ENCODE results near the gene RNASE8. TPM values are rescaled to one million over a fixed set of nuclear protein-coding genes. Genes with fewer than 3 reads are reported as not detected.

The RNASE8 gene
- total RNA-seq, 1 donor from 2014 or later: not detected

GRCh38 chr14:21093769-21094681 is 36.4 kb downstream of the RNASE8 start:
- no peak for TF ChIP-seq CTCF (IDR thresholded peaks at IDR 0.05)
- no peak overlapping the region for H3K4me3 ChIP-seq
- DNase-seq (no peak), ATAC-seq (no peak)
- H3K27me3 ChIP-seq (ENCODE audit: low read depth): no peaks in the 10 kb centered on the region
- no peaks in the 10 kb centered on the region for H3K9me3 ChIP-seq
- H3K27ac ChIP-seq: no peak overlapping the region
- peaks cover 20% of the 10 kb centered on the region for H3K4me1 ChIP-seq
- intact Hi-C loops (cut with DNase I): no loop called here
- peaks cover 46% of the 10 kb centered on the region for H3K36me3 ChIP-seq

- no peak overlapping the region for H3K4me3 ChIP-seq
- no peak for DNase-seq
- no peaks in the 10 kb centered on the region for H3K9me3 ChIP-seq
- H3K4me1 ChIP-seq: peaks cover 31% of the 10 kb centered on the region
- intact Hi-C loops (cut with DNase I): loop anchor here (5.0 kb wide), 1 partner anchor 73 kb away; no protein-coding TSS in a partner anchor
- peak overlapping the region; percentile 1 for H3K27ac ChIP-seq
- no peaks in the 10 kb centered on the region for H3K27me3 ChIP-seq (ENCODE audit: low read depth)
- no peak for TF ChIP-seq CTCF (IDR thresholded peaks at IDR 0.05)
- no peak for ATAC-seq
- peaks cover 30% of the 10 kb centered on the region for H3K36me3 ChIP-seq
Measured at GRCh38 chr14:21095430-21096205, 38.0 kb downstream of the RNASE8 start.

GRCh38 chr14:21096438-21096837 is 38.8 kb downstream of the RNASE8 start:
- H3K27me3 ChIP-seq (ENCODE audit: low read depth): no peaks in the 10 kb centered on the region
- peaks cover 22% of the 10 kb centered on the region for H3K36me3 ChIP-seq
- no peaks in the 10 kb centered on the region for H3K9me3 ChIP-seq
- DNase-seq: no peak
- peaks cover 31% of the 10 kb centered on the region for H3K4me1 ChIP-seq
- H3K4me3 ChIP-seq: no peak overlapping the region
- no peak for ATAC-seq
- no peak for TF ChIP-seq CTCF (IDR thresholded peaks at IDR 0.05)
- intact Hi-C loops (cut with DNase I): loop anchor here (5.0 kb wide), 1 partner anchor 74 kb away; no protein-coding TSS in a partner anchor
- H3K27ac ChIP-seq: peak overlapping the region; percentile 1

DNA sequence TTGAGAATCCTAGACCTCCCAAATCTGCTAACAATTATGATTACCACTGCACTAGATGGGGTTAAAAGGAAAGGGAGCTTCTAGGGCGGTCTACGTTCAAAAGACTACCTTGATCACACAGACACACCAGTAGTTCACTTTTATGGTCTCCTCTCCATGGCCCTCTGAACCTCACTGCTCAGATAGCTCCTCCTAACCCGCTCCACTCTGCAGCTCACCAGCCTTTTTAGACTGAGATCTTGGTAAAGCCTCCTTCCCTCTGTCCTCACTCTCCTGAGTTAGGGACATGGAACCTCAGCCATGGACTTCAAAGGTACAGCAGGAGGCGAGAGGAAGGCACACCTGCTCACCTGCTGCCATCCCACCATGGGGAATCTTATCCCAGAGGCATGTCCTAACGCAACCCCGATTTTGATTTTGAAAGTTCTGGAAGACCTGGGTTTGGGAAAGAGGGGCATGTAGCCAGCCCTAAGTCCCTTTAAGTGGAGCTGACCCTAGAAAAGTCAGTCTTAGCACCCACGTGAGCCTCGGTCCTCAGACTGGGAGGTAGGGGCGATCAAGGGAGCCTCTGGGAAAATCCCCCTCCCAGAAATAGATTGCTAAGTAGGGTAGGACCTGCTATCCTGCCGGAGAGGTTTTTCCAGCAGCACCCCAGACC is 39.5 kb downstream of the RNASE8 start:
- Histone ChIP-seq H3K36me3 (peaks cover 16% of the 10 kb centered on the region), H3K27ac (peak overlapping the region; percentile 75), H3K4me3 (peak overlapping the region; percentile 50), H3K4me1 (peaks cover 29% of the 10 kb centered on the region), H3K27me3 (ENCODE audit: low read depth) (no peaks in the 10 kb centered on the region), H3K9me3 (no peaks in the 10 kb centered on the region)
- intact Hi-C loops (cut with DNase I): loop anchor here (5.0 kb wide), 1 partner anchor 75 kb away; no protein-coding TSS in a partner anchor
- no peak for ATAC-seq
- no peak for TF ChIP-seq CTCF (IDR thresholded peaks at IDR 0.05)
- DNase-seq: no peak

- H3K4me1 ChIP-seq: peaks cover 26% of the 10 kb centered on the region
- H3K27ac ChIP-seq: peak overlapping the region; percentile 75
- peak overlapping the region; percentile 50 for H3K4me3 ChIP-seq
- ATAC-seq (peak; percentile 6 to 27), DNase-seq (peak; percentile 64)
- no peaks in the 10 kb centered on the region for H3K27me3 ChIP-seq (ENCODE audit: low read depth)
- intact Hi-C loops (cut with DNase I): loop anchor here (5.0 kb wide), 1 partner anchor 75 kb away; no protein-coding TSS in a partner anchor
- H3K36me3 ChIP-seq: peaks cover 10% of the 10 kb centered on the region
- TF ChIP-seq CTCF (IDR thresholded peaks at IDR 0.05): no peak
- no peaks in the 10 kb centered on the region for H3K9me3 ChIP-seq
Measured at GRCh38 chr14:21097636-21098075, 40.0 kb downstream of the RNASE8 start.
